ENCODE measurements around the gene SAP30BP. TPM values are rescaled to one million over a fixed set of nuclear protein-coding genes. Genes with fewer than 3 reads are reported as not detected.

The SAP30BP gene
- total RNA-seq, 1 donor: 60.0 TPM

- no peak for TF ChIP-seq CTCF (IDR thresholded peaks at IDR 0.05; ENCODE audit: insufficient read depth, low read depth, low read length)
- no peak for DNase-seq (ENCODE audit: low read depth)
- H3K4me3 ChIP-seq (ENCODE audit: low read depth, low read length): no peak overlapping the region
These were observed 3.7 kb downstream of the SAP30BP start for GRCh38 chr17:75670868-75671267.

GRCh38 chr17:75672011-75672410 is 4.9 kb downstream of the SAP30BP start:
- H3K4me3 ChIP-seq (ENCODE audit: low read depth, low read length): no peak overlapping the region
- TF ChIP-seq CTCF (IDR thresholded peaks at IDR 0.05; ENCODE audit: insufficient read depth, low read depth, low read length): no peak
- DNase-seq (ENCODE audit: low read depth): no peak

- no peak overlapping the region for H3K4me3 ChIP-seq (ENCODE audit: low read depth, low read length)
- DNase-seq (ENCODE audit: low read depth): no peak
- TF ChIP-seq CTCF (IDR thresholded peaks at IDR 0.05; ENCODE audit: insufficient read depth, low read depth, low read length): no peak
These were observed 6.3 kb downstream of the SAP30BP start for GRCh38 chr17:75673487-75673886.

- no peak for TF ChIP-seq CTCF (IDR thresholded peaks at IDR 0.05; ENCODE audit: insufficient read depth, low read depth, low read length)
- H3K4me3 ChIP-seq (ENCODE audit: low read depth, low read length): no peak overlapping the region
- no peak for DNase-seq (ENCODE audit: low read depth)
These were observed 9.3 kb downstream of the SAP30BP start for GRCh38 chr17:75676461-75676860.

- peak; percentile 56 for DNase-seq (ENCODE audit: low read depth)
- H3K4me3 ChIP-seq (ENCODE audit: low read depth, low read length): no peak overlapping the region
- TF ChIP-seq CTCF (IDR thresholded peaks at IDR 0.05; ENCODE audit: insufficient read depth, low read depth, low read length): peak; percentile 11
These were observed 12.6 kb downstream of the SAP30BP start for GRCh38 chr17:75679706-75680211.

- no peak overlapping the region for H3K4me3 ChIP-seq (ENCODE audit: low read depth, low read length)
- no peak for TF ChIP-seq CTCF (IDR thresholded peaks at IDR 0.05; ENCODE audit: insufficient read depth, low read depth, low read length)
- DNase-seq (ENCODE audit: low read depth): no peak
These were observed 13.3 kb downstream of the SAP30BP start for GRCh38 chr17:75680431-75680830.

- no peak overlapping the region for H3K4me3 ChIP-seq (ENCODE audit: low read depth, low read length)
- peak; percentile 58 for DNase-seq (ENCODE audit: low read depth)
- TF ChIP-seq CTCF (IDR thresholded peaks at IDR 0.05; ENCODE audit: insufficient read depth, low read depth, low read length): no peak
These were observed 14.2 kb downstream of the SAP30BP start for GRCh38 chr17:75681289-75681688.

Measured in fibroblast of villous mesenchyme (primary cell).